Measurements from ENCODE around the gene DEPDC5. TPM values are rescaled to one million over a fixed set of nuclear protein-coding genes. Genes with fewer than 3 reads are reported as not detected.

DEPDC5 gene
- total RNA-seq, 1 donor = 15.2 TPM

DNA sequence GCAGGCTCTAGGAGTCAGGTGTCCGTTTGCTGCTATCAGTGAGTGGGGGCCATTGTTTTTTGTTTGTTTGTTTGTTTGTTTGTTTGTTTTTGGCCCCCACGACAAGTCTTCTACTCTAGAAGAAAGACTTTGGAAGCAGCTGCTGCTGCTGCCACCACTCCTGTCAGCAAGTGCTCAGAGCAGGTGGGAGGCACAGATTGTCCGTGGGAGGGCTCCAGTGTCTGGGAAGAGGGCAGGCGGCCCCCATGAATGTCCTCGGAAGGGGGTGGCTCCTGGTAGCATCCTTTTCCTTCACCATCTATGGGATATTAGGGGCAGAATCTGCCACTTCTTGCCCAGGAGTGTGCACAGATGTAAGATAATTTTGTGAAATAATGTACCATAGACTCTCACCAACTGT lies 152.8 kb downstream of the DEPDC5 start:
- H3K79me2 ChIP-seq (ENCODE audit: insufficient read depth, low read length) = no peaks in the 10 kb centered on the region
- DNase-seq (ENCODE audit: insufficient read length, low spot score, missing footprints) = no peak
- no peaks in the 10 kb centered on the region for H4K20me1 ChIP-seq (ENCODE audit: insufficient read depth, low read length)
- no peaks in the 10 kb centered on the region for H3K9me3 ChIP-seq (ENCODE audit: low read depth, low read length)
- peaks cover 2% of the 10 kb centered on the region for H3K4me1 ChIP-seq (ENCODE audit: insufficient read depth, low read length)
- TF ChIP-seq, protein P1, sequence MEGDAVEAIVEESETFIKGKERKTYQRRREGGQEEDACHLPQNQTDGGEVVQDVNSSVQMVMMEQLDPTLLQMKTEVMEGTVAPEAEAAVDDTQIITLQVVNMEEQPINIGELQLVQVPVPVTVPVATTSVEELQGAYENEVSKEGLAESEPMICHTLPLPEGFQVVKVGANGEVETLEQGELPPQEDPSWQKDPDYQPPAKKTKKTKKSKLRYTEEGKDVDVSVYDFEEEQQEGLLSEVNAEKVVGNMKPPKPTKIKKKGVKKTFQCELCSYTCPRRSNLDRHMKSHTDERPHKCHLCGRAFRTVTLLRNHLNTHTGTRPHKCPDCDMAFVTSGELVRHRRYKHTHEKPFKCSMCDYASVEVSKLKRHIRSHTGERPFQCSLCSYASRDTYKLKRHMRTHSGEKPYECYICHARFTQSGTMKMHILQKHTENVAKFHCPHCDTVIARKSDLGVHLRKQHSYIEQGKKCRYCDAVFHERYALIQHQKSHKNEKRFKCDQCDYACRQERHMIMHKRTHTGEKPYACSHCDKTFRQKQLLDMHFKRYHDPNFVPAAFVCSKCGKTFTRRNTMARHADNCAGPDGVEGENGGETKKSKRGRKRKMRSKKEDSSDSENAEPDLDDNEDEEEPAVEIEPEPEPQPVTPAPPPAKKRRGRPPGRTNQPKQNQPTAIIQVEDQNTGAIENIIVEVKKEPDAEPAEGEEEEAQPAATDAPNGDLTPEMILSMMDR (IDR thresholded peaks at IDR 0.05; ENCODE audit: extremely low read depth, low read depth, low read length) = no peak
- H2AFZ ChIP-seq (ENCODE audit: low read length) = no peak overlapping the region
- H3K27me3 ChIP-seq (ENCODE audit: insufficient read depth, low read length) = no peaks in the 10 kb centered on the region
- no peak overlapping the region for H3K27ac ChIP-seq (ENCODE audit: low read depth, low read length)
- H3K4me2 ChIP-seq (ENCODE audit: insufficient read depth, low read length) = no peak overlapping the region
- H3K4me3 ChIP-seq (ENCODE audit: insufficient read depth, low read length) = no peak overlapping the region
- peaks cover under 1% of the 10 kb centered on the region for H3K36me3 ChIP-seq (ENCODE audit: insufficient read depth, low read length)

DNA sequence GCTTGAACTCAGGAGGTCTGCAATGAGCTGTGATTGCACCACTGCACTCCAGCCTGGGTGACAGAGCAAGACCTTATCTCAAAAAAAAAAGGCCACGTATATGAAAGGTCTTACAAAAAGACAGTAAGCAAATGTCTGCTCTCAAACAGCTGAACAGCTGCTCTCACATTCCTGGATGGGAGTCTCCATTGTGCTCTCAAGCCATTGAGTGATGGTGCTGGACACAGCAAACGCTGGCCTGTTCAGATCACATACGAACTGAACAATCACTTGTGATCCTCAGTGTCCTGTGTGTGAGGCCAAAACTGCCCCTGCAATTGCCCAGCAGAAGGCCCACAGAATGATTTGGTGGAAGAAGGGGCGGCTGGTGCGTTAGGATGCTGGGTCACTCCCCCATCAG lies 156.2 kb downstream of the DEPDC5 start:
- TF ChIP-seq, protein P1 (IDR thresholded peaks at IDR 0.05; ENCODE audit: extremely low read depth, low read depth, low read length) = no peak
- H3K27ac ChIP-seq (ENCODE audit: low read depth, low read length) = no peak overlapping the region
- no peaks in the 10 kb centered on the region for H3K27me3 ChIP-seq (ENCODE audit: insufficient read depth, low read length)
- no peaks in the 10 kb centered on the region for H3K36me3 ChIP-seq (ENCODE audit: insufficient read depth, low read length)
- H3K79me2 ChIP-seq (ENCODE audit: insufficient read depth, low read length) = no peaks in the 10 kb centered on the region
- H2AFZ ChIP-seq (ENCODE audit: low read length) = no peak overlapping the region
- no peaks in the 10 kb centered on the region for H4K20me1 ChIP-seq (ENCODE audit: insufficient read depth, low read length)
- no peaks in the 10 kb centered on the region for H3K9me3 ChIP-seq (ENCODE audit: low read depth, low read length)
- no peak overlapping the region for H3K4me3 ChIP-seq (ENCODE audit: insufficient read depth, low read length)
- peaks cover 14% of the 10 kb centered on the region for H3K4me1 ChIP-seq (ENCODE audit: insufficient read depth, low read length)
- no peak overlapping the region for H3K4me2 ChIP-seq (ENCODE audit: insufficient read depth, low read length)
- peak; percentile 52 for DNase-seq (ENCODE audit: insufficient read length, low spot score, missing footprints)

DNA sequence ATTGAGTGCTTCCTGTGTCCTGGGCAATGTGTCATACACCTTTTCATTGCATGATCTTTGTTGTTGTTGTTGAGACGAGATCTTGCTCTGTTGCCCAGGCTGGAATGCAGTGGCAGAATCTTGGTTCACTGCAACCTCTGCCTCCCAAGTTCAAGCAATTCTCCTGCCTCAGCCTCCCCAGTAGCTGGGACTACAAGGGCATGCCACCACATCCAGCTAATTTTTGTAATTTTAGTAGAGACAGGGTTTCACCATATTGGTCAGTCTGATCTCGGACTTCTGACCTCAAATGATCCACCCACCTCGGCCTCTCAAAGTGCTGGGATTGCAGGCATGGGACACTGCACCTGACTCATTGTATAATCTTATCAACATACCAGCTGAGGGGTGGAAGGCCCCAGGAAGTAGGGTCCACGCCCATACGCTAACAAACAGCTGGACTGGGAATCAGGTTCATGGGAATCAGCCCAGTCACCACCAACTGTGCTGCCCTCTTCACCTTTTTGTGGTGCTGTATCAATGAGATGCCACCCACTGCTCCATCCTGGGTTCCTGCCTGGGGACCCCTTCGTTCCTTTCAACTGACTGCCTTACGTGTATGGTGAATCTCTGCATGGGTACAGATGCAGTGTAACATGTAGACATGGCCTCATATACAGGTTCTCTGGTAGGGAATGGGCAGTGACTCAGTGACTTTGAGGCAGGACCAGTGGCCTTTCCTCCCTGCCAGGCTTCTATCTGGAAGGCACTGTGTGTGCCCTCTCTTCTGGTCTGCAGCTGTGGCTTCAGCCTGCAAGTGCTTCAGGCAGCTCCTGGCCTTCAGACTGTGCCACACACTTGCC lies 158.0 kb downstream of the DEPDC5 start:
- TF ChIP-seq, protein P1 (IDR thresholded peaks at IDR 0.05; ENCODE audit: extremely low read depth, low read depth, low read length) = no peak
- H3K4me1 ChIP-seq (ENCODE audit: insufficient read depth, low read length) = peaks cover 14% of the 10 kb centered on the region
- H3K4me3 ChIP-seq (ENCODE audit: insufficient read depth, low read length) = no peak overlapping the region
- H3K27ac ChIP-seq (ENCODE audit: low read depth, low read length) = peak overlapping the region; percentile 50
- no peaks in the 10 kb centered on the region for H3K36me3 ChIP-seq (ENCODE audit: insufficient read depth, low read length)
- no peaks in the 10 kb centered on the region for H3K27me3 ChIP-seq (ENCODE audit: insufficient read depth, low read length)
- H3K4me2 ChIP-seq (ENCODE audit: insufficient read depth, low read length) = peak overlapping the region; percentile 34
- H3K79me2 ChIP-seq (ENCODE audit: insufficient read depth, low read length) = no peaks in the 10 kb centered on the region
- peak; percentile 60 for DNase-seq (ENCODE audit: insufficient read length, low spot score, missing footprints)
- peak overlapping the region; percentile 79 for H2AFZ ChIP-seq (ENCODE audit: low read length)
- H3K9me3 ChIP-seq (ENCODE audit: low read depth, low read length) = no peaks in the 10 kb centered on the region
- no peaks in the 10 kb centered on the region for H4K20me1 ChIP-seq (ENCODE audit: insufficient read depth, low read length)

DNA sequence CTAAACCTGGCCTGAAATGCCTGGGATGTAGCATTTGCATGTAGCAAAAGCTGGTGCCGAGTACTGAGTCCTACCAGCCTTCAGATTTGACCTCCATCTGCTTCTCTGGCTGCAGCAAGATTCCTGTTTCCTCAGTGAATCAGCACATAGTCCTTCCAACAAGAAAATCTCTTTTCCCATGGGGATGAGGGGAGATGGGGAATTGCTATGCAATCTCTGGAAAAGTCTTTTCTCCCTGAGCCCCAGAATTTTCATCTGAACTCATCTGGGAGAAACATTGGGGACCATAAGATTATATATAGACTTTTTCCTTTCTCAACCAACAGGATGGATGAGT lies 158.6 kb downstream of the DEPDC5 start:
- TF ChIP-seq, protein P1 (IDR thresholded peaks at IDR 0.05; ENCODE audit: extremely low read depth, low read depth, low read length) = no peak
- Histone ChIP-seq H3K27me3 (ENCODE audit: insufficient read depth, low read length) (no peaks in the 10 kb centered on the region), H3K4me3 (ENCODE audit: insufficient read depth, low read length) (no peak overlapping the region), H3K79me2 (ENCODE audit: insufficient read depth, low read length) (no peaks in the 10 kb centered on the region), H3K27ac (ENCODE audit: low read depth, low read length) (peak overlapping the region; percentile 50), H3K4me2 (ENCODE audit: insufficient read depth, low read length) (peak overlapping the region; percentile 34), H3K4me1 (ENCODE audit: insufficient read depth, low read length) (peaks cover 14% of the 10 kb centered on the region), H4K20me1 (ENCODE audit: insufficient read depth, low read length) (no peaks in the 10 kb centered on the region), H2AFZ (ENCODE audit: low read length) (peak overlapping the region; percentile 79), H3K36me3 (ENCODE audit: insufficient read depth, low read length) (no peaks in the 10 kb centered on the region), H3K9me3 (ENCODE audit: low read depth, low read length) (no peaks in the 10 kb centered on the region)
- DNase-seq (ENCODE audit: insufficient read length, low spot score, missing footprints) = peak; percentile 92

Measured in osteoblast (primary cell).